NCI-H345 treated with DMSO at 0.1 percent for 48 hours (cell line): ENCODE data around the gene GDPD1.
"Not testable (repeated sequence)": the region's sequence is repeated elsewhere in the genome, so short reads cannot be mapped to it uniquely, and the experiment has no call there.

Experiments
- DNase-seq: peaks from one replicate; lab custom pipeline; 2025; ENCODE audit not compliant: unreplicated experiment; lab: John Stamatoyannopoulos, UW

The GDPD1 gene

DNA sequence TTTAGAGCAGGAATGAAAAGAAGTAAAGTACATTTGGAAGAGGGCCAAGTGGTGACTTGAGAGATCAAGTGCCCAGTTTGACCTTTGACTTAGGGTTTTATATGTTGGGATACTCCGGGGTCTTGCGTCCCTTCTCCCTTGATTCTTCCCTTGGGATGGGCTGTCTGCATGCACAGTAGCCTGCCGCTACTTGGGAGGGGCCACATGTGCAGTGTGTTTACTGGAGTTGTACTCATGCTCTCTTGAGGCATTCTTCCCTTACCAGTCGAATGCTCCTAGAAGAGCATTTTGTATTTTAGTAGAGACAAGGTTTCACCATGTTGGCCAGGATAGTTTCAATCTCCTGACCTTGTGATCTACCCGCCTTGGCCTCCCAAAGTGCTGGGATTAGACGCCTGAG lies 23.8 kb downstream of the GDPD1 start:
- DNase-seq: no peak

- DNase-seq: no peak
Measured at GRCh38 chr17:59254742-59255141, 34.4 kb downstream of the GDPD1 start.

DNA sequence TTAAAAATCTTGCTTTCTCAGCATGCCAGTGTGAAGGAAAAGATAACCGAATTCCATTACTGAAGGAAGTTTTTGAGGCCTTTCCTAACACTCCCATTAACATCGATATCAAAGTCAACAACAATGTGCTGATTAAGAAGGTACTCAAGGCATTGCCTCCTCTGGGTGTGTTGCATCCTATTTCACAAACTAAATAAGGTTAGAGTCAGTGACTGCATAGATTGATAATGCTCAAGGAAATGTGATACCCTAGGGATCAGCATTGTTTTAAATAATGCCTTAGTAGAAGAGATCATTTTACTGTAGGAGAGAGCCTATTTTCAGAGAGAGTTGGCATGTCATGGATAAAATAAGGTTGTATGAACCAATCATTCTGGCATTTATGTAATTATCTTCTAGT lies 36.8 kb downstream of the GDPD1 start:
- no peak for DNase-seq

GRCh38 chr17:59260722-59261121 lies 40.4 kb downstream of the GDPD1 start:
- DNase-seq: no peak

- no peak for DNase-seq
Measured at GRCh38 chr17:59266745-59267144, 46.4 kb downstream of the GDPD1 start.

- no peak for DNase-seq
Measured at GRCh38 chr17:59267776-59268175, 47.5 kb downstream of the GDPD1 start.

GRCh38 chr17:59275618-59276017 lies 55.3 kb downstream of the GDPD1 start:
- no peak for DNase-seq

DNA sequence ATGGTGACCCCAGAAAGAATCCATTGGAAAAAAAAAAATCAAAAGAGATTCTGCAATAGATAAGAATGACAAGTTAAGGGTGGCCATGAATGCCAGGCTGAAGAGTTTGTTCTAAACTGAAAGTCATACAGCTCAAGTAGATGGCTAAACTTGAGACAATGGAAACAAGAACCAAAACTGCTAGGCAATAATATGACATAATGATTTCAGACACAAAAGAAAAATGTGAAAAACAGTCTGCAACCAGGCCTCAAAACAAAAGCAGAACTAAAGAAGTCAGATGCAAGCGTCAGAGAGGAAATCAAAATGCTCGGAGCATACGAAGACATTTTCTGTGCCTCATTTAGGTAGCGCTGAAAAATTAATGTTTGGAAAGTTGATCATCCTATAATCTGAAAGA lies 56.7 kb downstream of the GDPD1 start:
- DNase-seq: no peak

DNA sequence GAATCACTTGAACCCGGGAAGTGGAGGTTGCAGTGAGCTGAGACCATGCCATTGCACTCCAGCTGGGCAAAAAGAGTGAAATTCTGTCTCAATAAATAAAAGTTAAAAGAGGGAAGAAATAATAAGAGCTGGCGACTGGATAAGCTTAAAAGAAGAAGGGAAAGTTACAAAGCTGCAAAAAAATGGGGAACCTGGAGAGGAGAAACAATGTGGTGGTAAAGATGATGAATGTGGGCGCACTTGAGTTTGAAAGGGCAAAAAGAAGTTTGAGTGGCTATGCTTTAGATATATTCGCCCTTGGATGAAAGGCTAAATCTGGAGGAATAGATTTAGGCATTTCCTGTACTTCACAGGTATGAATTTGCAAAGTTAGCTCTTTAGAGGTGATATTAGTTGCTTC lies 58.1 kb downstream of the GDPD1 start:
- DNase-seq: no peak

DNA sequence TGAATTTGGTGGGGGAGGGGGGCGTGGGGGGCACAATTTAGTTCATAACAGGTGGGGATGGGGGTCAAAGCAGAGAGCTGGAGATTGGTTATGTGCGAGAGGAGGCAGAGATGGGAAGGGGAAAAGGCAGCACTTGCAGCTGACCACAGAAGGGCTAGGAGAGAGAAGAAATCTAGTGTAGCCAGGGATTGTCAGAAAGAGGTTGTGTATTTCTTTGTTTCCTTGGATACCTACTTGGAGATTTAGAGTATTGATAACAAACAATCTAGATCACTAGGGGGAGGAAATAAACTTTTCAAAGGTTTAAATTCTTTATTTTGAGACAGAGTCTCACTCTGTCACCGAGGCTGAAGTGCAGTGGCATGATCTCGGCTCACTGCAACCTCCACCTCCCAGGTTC lies 64.0 kb downstream of the GDPD1 start:
- DNase-seq: no peak

DNA sequence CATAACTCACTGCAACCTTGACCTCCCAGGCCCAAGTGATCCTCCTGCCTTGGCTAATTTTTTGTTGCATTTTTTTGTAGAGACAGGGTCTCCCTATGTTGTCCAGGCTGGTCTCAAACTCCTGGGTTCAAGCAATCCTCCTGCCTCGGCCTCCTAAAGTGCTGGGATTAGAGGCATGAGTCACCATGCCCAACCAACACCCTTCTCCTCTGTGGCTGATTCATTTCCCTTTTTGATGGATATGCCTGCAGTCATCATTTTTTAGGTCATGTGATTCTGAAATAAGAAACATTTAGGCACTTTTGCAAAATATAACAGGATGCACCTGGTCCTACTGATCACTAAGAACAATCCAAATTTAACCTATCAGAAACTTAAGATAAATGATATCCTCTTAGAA lies 67.1 kb downstream of the GDPD1 start:
- DNase-seq: no peak

DNA sequence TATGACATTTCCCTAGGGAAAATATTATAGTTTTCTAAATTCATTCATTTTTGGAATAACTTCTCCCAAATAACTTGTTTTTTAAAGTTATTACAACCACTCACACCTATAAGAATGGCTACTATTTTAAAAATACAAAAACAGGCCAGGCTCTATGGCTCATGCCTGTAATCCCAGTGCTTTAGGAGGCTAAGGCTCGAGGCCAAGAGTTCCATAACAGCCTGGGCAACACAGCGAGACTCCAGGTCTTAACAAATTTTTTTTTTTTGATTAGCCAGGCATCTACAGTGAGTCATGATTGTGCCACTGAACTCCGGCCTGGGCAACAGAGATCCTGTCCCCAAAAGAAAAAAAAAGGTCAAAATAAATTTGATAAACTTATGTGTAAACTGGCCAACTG lies 67.6 kb downstream of the GDPD1 start:
- no peak for DNase-seq

DNA sequence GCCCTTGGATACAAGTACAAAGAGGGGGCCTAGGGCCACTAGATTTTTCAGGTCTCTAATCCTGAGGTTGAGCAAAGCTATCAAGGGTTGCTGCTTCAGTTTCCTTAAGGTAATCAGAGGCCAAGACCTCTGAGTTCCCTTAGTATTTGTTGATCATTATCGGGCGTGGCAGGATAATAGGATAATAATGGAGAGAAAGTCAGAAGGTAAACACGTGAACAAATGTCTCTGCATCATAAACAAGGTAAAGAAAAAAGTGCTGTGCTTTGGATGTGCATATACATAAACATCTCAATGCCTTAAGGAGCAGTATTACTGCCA lies 69.6 kb downstream of the GDPD1 start:
- DNase-seq: no peak

DNA sequence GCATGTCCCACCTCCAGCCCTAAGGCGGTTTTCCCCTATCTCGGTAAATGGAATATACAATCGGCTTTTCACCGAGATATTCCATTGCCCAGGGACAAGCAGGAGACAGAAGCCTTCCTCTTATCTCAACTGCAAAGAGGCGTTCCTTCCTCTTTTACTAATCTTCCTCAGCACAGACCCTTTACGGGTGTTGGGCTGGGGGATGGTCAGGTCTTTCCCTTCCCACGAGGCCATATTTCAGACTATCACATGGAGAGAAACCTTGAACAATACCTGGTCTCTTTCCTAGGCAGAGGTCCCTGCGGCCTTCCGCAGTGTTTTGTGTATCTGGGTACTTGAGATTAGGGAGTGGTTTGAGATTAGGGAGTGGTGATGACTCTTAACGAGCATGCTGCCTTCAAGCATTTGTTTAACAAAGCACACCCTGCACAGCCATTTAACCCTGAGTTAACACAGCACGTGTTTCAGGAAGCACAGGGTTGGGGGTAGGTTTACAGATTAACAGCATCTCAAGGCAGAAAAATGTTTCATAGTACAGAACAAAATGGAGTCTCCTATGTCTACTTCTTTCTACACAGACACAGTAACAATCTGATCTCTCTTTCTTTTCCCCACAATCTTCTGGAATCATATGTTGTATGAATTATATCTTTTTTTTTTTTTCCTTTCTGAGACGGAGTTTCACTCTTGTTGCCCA lies 70.1 kb downstream of the GDPD1 start:
- DNase-seq: not testable (repeated sequence)

DNA sequence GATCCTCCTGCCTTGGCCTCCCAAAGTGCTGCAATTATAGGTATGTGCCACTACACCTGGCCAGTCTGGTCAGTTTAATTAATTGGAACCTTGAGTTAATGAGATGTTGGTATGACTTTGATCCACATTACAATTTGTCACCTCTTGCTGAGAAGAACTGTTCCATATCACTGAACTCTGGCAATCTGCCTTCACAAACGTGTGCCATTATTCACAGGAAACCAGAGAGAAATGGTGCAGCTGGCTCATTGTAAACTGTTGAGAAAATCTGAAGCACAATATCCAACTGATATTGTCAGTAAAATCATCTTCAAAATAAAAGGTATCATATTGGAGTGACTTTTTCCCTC lies 71.8 kb downstream of the GDPD1 start:
- no peak for DNase-seq

DNA sequence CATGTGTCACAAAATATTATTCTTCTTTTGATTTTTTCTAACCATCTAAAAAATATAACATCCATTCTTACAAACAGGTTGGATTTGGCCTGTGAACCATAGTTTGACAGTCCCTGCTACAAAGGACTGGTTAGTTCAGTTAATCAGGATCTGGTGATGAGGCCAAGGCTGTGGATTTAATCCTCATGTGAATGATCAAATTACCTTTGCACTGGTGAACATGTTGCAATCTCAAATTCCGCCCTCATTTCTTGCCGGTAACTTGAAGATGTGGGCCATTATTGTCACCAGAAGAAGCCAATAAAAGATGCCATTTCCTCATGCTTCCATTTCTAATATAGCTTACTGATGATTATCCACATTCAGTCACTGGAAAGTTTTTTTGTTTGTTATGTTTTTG lies 75.9 kb downstream of the GDPD1 start:
- DNase-seq: no peak

DNA sequence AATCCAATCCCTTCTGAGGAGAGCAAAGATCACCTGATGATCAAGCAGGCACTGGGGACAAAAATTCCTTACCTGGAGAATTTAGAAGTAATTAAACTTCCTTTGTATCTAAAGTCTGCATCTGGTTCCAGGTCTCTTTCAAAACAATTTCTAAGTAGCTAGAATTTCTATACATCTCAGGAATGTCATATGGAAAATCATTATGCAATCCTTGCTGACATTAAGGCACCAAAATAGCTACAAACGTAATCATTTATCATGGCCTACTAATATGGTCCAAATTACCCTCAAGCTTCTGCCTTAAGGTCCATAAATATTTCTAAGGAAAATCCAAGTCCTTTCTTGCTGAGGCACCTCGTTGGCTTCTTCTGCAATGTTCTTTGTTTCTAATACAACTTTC lies 78.2 kb downstream of the GDPD1 start:
- no peak for DNase-seq

DNA sequence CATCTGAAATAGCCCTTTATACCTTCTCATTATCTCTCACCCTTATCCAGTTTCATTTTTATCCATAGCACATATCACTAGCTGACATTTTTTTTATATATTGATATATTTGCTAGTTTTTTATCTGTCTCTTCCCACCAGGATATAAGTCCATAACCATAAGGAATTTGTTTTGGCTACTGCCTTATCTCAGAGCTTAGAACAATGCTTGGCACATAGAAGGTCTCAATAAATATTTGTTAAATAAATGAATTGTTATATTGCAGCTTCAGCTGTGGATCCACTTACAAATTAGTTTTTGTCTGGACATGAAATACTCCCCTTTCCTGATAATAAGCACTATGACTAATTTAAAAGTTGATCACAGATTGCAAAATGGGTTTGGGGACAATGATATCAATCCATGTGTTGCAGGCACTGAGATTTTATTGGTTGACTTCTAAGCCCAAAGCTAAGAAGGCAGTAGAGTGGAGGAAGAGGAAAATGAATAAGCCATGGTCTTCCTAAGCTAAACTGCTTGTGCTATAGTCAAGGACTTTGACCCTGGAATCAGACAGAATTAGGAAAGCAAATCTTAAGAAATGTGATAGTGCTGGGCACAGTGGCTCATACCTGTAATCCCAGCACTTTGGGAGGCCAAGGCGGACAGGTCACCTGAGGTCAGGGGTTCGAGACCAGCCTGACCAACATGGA lies 79.2 kb downstream of the GDPD1 start:
- no peak for DNase-seq

DNA sequence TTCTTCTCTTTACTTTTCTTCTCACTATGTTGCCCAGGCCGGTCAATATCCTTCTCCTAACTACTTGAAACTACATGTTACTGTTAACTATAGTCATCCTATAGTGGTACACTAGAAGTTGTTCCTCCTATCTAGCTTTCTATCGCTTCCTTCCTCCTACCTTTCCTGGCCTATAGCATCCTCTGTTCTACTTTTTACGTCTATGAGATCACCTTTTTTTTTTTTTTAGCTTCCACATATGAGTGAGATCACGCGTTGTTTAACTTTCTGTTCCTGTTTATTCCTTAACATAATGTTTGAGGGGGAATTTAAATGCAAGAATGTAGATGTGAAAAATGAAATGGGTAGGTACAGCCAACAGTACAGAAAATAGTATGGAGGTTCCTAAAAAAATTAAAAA lies 80.6 kb downstream of the GDPD1 start:
- DNase-seq: no peak

DNA sequence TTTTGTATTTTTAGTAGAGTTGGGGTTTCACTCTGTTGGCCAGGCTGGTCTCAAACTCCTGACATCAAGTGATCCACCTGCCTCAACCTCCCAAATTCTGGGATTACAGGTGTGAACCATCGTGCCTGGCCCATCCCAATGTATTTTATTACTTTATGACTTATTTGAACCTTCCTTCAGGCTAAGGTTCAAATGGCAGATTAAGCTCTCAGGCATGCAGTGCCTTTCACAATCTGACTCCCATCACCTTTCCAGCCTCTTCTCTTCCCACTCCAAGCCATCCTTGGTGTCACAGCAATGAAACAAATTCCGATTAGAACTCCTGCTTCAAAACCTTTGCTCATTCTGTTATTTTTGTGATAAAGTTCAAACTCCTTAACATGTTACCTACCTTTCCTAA lies 84.5 kb downstream of the GDPD1 start:
- no peak for DNase-seq

GRCh38 chr17:59310263-59310920 lies 90.1 kb downstream of the GDPD1 start:
- DNase-seq: no peak

GRCh38 chr17:59311051-59311468 lies 90.7 kb downstream of the GDPD1 start:
- peak; percentile 68 for DNase-seq

- DNase-seq: not testable (repeated sequence)
Measured at GRCh38 chr17:59311521-59311920, 91.2 kb downstream of the GDPD1 start.
